CD4-positive, alpha-beta T cell treated with Interleukin-21 for 1 hour (primary cell): ENCODE results near the gene RCHY1.
A peak's percentile ranks its signal among the peaks of the same experiment; 100 is the strongest.
"Not testable (repeated sequence)": the region's sequence is repeated elsewhere in the genome, so short reads cannot be mapped to it uniquely, and the experiment has no call there.

Experiments used
- DNase-seq: peaks from one replicate; pipeline ENCODE4 v3.0.0-alpha.2; 2020

RCHY1 gene

GRCh38 chr4:75514131-75514948 lies at the start of gene RCHY1, which contains the start of gene THAP6:
Gene RCHY1 (minus strand): TSS chr4:75514403. CDS start chr4:75514286, 117 bp downstream.
Gene THAP6 (plus strand): TSS chr4:75514473. CDS start chr4:75515453, 980 bp downstream.
- DNase-seq = peak; percentile 92

- DNase-seq = no peak
Observed at GRCh38 chr4:75561789-75562188, 47.6 kb upstream of the RCHY1 start.

- no peak for DNase-seq
Observed at GRCh38 chr4:75557696-75558095, 43.5 kb upstream of the RCHY1 start.

GRCh38 chr4:75555294-75556164 lies 41.3 kb upstream of the RCHY1 start, which contains the start of gene ODAPH:
Gene ODAPH (plus strand): TSS chr4:75556066. CDS start chr4:75556083, 17 bp downstream.
- DNase-seq = peak; percentile 3

- no peak for DNase-seq
Observed at GRCh38 chr4:75552452-75552851, 38.2 kb upstream of the RCHY1 start.

- no peak for DNase-seq
Observed at GRCh38 chr4:75549019-75549418, 34.8 kb upstream of the RCHY1 start.

- no peak for DNase-seq
Observed at GRCh38 chr4:75547647-75548387, 33.6 kb upstream of the RCHY1 start.

GRCh38 chr4:75545526-75545925 lies 31.3 kb upstream of the RCHY1 start:
- DNase-seq = no peak

GRCh38 chr4:75544870-75545269 lies 30.7 kb upstream of the RCHY1 start:
- no peak for DNase-seq

- not testable (repeated sequence) for DNase-seq
Observed at GRCh38 chr4:75544220-75544619, 30.0 kb upstream of the RCHY1 start.

- DNase-seq = no peak
Observed at GRCh38 chr4:75542824-75543223, 28.6 kb upstream of the RCHY1 start.

- DNase-seq = not testable (repeated sequence)
Observed at GRCh38 chr4:75537308-75537707, 23.1 kb upstream of the RCHY1 start.

GRCh38 chr4:75533926-75534325 lies 19.7 kb upstream of the RCHY1 start:
- not testable (repeated sequence) for DNase-seq

- DNase-seq = not testable (repeated sequence)
Observed at GRCh38 chr4:75533339-75533887, 19.2 kb upstream of the RCHY1 start.

GRCh38 chr4:75531536-75532143 lies 17.4 kb upstream of the RCHY1 start:
- DNase-seq = not testable (repeated sequence)

GRCh38 chr4:75530556-75531322 lies 16.5 kb upstream of the RCHY1 start:
- no peak for DNase-seq

- no peak for DNase-seq
Observed at GRCh38 chr4:75527482-75527881, 13.3 kb upstream of the RCHY1 start.

GRCh38 chr4:75525910-75526309 lies 11.7 kb upstream of the RCHY1 start:
- no peak for DNase-seq

GRCh38 chr4:75525086-75525485 lies 10.9 kb upstream of the RCHY1 start:
- DNase-seq = no peak

GRCh38 chr4:75519452-75519851 lies 5.2 kb upstream of the RCHY1 start:
- not testable (repeated sequence) for DNase-seq

GRCh38 chr4:75516144-75516543 lies 1.9 kb upstream of the RCHY1 start:
- no peak for DNase-seq
